Activated CD4-positive, alpha-beta T cell treated with anti-CD3 and anti-CD28 coated beads for 4 hours (primary cell): ENCODE data around the gene LIX1L.
"Not testable (repeated sequence)": the region's sequence is repeated elsewhere in the genome, so short reads cannot be mapped to it uniquely, and the experiment has no call there.

Experiments used
- DNase-seq, 2 donors: peaks; one replicate each; pipeline ENCODE4 v3.0.0-alpha.2; 2020

LIX1L gene

DNA sequence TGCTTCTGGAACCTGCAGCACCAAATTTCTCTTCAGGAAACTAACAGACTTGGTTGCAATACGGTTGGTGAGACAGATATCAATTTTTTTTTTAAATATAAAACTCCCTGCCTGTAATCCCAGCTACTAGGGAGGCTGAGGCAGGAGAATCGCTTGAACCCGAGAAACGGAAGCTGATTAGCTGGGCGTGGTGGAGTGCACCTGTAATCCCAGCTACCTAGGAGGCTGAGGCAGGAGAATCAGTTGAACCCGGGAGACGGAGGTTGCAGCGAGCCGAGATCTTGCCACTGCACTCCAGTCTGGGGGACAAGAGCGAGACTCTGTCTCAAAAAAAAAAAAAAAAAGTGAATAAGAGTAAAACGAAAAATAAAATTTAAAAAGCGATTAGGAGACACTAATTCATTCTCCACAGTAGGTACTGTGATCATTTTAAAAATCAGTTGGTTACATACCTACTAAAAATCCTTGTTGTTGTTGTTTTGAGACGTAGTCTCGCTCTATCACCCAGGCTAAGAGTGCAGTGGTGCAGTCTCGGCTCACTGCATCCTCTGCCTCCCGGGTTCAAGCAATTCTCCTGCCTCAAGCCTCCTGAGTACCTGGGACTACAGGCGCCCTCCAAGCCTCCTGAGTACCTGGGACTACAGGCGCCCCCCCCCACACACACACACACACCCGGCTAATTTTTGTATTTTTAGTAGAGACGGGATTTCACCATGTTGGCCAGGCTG lies 29.7 kb downstream of the LIX1L start:
- DNase-seq: no peak

DNA sequence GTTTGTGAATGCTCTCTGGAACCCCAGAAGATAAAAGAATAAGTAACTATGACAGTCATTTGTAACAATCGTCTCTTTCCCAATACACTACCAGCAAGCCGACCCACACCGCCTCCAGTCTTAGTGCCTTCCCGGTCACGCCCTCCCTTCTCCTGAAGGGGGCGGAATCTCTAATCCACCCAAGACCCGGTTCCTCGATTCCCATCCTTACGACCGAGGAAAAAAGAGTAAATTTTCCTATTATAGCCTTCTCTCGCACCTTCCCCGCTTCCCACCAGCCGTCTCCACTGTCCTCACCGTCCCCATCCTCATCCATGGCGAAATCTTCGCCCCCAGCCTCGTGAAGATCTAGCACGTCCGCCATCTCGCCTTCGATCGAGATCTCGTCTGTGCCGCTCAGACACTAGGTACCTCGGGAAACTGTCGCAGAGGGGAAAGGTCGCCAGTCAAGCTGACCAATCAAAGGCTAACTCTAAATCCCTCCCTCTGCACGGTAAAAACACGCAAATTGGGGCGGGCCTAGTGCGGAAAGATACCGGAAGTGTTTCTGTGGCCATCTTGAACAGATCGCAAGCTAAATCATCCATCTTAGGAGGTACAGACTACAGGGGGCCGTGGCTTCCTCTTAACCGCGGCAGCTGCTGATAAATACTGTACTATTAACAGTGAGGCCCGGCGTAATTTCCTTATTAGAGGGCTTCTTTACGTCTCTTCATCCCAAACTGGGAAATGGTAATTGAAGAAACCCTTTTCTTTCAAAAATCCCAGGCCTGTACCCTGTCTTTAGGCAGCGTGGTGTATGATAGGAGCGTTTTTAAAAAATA lies 30.5 kb downstream of the LIX1L start, which contains the start of gene RBM8A:
Gene RBM8A, minus strand, starts transcription at position 422 of the 824 bp plus-strand sequence. Its CDS starts 58 bp downstream, at position 364.
- DNase-seq: peak; percentile 92 to 94

DNA sequence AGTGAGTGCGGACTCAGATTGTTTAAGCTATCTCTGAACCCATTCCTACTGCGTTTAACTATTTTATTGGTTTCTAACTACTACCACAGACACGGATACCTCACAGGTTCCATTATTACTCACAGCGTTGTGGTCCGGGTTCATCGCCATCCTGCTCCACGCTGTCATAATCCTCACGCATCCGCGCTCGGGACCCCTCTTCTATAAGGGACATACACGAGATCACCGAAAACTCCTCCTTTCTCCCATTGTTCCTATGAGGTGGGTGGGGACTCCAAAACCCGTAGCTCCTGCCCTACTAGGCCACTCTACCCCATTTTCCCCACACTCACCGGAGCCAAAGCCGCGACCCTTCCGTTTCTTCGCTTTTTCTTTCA lies 31.1 kb downstream of the LIX1L start:
- peak; percentile 38 to 49 for DNase-seq

DNA sequence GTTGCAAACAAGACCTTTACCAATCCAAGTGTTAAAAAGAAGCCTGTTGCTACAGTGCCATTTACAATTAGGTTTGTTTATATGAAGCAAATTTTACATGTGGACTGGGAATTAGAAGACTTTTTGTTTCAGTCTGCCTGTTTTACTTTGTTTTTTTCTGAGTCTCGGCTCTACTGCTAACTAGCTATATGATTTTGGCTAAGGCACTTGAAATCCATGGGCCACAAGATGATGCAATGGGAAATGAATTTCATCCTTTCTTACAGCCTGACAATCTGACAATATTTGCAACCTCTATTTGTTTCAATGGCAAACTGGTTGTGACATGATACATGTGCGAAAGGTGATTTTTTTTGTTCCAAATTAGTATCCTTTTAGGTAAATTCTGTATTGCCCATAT lies 35.6 kb downstream of the LIX1L start:
- no peak for DNase-seq

DNA sequence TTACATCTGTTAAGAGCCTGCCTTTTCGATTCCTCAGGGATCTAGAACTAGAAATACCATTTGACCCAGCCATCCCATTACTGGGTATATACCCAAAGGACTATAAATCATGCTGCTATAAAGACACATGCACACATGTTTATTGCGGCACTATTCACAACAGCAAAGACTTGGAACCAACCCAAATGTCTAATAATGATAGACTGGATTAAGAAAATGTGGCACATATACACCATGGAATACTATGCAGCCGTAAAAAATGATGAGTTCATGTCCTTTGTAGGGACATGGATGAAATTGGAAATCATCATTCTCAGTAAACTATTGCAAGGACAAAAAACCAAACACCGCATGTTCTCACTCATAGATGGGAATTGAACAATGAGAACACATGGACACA lies 37.5 kb downstream of the LIX1L start:
- not testable (repeated sequence) for DNase-seq

DNA sequence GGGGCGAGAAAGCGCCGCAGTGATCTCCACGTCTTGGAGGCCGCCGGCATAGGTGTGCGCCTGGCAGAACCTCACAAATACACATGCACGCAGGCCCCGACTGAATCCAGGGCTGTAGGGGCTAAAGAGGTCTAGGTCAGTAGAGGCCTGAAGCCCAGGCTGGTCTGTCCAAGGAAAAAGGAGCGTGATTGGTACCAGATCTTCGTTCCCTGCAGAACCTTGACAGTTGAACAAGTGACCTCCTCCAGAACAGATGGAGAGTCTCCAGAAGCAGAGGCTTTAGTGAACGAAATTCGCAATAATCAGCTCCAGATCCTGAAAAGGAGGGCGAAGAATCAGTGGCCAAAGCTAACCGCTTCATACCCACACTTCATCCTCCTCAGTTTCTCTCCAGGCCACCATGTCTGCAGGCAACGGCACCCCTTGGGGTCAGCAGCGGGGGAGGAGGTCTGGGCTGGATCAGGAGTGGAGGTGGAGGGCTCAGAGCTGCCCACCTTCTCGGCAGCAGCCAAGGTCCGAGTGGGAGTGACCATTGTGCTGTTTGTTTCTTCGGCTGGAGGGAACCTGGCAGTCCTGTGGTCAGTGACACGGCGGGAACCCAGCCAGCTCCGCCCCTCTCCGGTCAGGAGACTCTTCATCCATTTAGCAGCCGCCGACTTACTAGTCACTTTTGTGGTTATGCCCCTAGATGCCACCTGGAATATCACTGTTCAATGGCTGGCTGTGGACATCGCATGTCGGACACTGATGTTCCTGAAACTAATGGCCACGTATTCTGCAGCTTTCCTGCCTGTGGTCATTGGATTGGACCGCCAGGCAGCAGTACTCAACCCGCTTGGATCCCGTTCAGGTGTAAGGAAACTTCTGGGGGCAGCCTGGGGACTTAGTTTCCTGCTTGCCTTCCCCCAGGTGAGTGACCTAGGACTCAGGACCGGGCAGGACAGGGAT lies 38.6 kb downstream of the LIX1L start:
- no peak for DNase-seq

DNA sequence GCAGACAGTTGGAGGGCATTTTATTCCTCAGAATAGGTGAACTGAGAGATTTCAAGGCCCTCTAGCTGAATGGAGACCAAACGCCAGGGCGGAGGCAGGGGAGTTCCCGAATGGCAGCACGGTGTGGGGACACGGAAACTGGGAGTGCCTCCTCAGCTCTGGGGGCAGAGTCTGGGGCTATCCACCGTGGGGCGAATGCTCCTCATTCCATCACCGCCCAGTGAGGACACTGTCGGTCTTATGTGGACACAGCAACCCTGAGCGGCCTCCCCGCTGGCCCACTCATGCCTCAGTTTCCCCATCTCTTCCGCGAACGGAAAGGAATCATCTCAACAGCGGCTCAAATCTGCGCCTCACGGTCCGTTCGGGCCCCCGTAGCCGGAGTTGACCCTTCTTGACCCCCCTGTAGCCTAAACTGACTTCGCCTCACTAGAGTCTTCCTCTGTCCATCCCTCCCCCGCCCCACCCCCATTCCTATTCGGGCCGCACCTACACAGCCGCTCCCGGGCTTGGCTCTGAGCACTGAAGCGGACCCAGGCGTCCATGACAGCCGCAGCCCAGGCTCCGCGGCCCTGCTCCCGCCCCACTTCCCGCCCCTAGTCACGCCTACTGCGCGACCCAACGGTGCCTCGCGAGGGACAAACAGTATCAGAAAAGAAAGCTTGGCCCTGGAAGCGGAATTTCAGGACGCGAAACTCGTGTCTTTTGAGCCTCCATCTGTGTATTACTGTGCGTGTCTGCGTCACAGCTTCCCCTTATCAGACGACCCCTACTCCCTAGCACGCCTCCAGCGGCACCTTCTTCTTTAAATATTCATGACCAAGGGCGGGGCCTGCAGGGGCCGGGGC lies 39.4 kb downstream of the LIX1L start, which contains the start of gene PEX11B:
Gene PEX11B, minus strand, starts transcription at position 574 of the 848 bp plus-strand sequence. Its CDS starts 29 bp downstream, at position 545.
- DNase-seq: peak; percentile 89 to 91

DNA sequence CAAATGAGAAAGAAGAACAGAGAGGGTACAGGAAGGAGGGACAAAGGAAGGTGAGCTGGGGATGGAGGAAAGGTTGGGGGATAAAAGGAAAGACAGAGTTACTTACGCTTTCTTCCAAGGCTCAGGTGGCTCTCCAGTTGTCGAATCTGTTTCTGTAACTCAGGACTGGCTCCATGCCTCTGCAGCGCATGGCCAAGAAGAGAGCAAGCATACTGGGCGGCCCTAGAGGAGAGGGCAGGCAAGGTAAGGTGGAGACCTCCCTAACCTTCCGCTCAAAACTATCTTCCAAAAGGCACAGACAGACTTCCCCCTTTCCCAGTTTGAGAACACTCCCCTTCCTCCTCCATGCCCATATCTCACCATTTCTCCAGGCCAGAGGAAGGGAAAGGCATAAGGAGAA lies 40.2 kb downstream of the LIX1L start:
- no peak for DNase-seq

DNA sequence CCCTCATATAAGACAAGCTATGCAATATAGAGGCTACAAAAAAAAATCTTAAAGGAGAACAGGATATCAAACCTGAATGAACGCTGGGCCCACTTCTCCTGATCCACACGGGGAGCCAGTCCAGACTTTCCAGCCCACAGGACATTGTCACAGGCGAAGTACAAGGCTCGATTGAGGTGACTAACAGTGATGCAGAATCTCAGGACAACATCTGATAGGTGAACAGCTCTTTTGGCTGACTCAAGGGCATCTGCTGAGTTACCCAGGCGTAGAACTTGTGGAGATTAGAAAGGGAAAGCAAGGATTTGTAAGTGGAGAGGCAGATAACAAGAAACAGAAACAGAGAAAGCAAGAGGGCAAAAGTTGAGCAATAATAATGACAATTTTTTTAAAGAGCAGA lies 41.1 kb downstream of the LIX1L start:
- no peak for DNase-seq

DNA sequence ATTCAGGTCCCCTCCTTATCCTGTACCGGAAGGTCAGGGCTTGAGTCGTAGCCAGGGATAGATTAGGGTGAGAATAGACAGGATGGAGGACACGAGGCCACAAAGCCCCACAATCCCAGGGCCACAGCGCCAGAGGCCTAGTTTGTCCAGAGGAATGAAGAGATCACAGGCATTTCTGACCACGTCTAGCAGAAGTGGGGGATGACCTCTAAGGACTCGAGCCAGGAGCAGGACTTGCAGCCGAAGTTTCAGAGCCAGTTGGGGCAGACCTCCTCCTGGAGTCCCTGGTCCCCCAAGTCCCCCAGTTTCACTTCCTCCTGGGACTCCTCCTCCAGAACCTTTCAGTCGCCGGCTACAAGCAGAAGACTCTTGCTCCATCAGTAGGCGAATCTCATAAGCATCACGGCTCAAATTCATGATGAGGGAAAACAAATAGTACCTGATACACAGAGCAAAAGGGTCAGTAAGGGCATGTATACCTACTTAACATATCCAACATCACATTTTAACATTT lies 45.6 kb downstream of the LIX1L start:
- DNase-seq: no peak

DNA sequence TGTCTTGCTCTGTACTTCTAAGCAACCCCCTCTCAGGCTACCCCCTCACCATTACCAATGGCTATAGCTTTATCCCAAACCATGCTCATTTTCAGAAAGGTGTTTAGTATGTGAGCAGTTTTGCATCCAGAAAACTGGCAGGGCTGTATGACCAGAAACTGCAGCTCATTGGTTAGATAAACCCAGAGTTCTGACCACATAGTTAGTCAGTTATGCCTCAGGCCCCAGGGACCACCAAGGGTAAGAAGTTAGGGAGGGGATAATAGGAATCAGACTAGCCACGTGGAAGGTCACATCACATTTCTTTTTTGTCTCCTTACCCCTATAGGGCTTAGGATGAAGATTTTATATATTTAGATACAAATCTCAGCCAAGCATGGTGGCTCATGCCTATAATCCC lies 49.2 kb downstream of the LIX1L start:
- no peak for DNase-seq

DNA sequence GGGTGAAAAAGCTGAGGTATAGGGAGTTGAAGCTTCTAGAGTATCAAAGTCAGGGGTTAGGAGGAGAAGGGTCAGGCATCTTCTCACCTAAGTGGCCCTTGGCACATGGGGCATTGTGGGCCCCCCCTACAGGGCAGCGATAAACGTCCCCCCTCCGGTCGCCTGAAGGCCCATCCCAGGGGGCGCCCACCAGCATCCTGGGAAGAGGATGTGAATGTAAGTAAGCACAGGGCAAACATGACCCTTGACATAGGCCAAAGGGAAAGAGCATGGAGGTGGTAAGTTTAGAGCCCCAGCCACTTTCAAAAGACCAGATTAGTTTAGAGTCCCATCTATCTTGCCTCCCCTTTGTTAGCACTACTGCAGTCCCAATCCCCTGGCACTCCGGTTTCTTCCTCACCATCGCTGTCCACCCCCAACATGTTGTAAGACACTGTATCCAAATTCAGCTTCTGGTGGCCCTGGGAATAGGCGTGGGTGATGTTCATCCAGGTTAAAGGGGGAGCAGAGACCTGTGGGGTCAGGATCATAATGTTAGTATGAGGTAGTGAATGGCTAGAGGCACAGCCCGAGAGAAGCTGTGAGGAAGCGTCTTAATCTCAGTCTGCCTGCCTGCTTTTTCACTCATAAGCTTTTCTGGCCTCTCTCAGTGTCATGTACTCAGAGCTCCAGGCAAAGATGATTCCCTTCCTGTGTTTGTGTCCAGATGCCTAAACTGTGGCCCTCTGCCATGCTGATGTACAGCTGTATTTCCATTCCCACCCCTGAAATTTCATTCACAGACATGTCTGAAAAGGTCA lies 50.7 kb downstream of the LIX1L start:
- no peak for DNase-seq

DNA sequence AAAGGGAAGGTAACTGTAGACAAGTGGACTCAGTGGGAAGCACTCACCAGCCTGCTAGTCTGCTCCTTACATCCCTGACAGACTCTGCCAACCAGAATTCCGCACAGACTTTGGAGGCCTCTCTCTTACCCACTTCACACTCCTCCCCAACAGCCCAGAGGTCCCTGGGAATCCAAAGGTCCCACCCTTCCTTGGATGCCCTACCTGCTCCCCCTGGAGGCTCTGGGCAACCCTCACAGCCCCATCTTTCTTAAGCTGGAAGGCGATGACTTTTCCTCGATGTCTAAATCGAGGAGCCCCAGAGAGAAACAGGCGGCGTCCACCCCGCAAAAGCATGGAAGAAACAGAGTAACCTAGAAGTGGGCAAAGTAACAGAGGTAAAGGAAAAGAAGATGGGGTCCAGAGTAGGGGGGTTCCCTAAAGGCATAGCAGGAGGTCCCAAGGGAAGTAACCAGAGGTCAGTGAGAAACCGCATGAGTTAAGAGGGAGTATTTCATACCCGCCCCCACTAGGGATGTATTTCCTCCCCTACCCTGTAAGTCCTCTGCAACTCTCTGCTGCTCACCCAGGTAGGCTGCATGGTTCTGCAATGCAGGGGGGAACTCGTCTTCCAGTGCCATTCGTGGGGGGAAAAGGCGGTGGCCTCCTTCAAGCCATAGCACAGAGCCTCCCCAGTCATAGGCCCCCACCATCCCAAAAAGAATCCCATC lies 56.4 kb downstream of the LIX1L start:
- no peak for DNase-seq

DNA sequence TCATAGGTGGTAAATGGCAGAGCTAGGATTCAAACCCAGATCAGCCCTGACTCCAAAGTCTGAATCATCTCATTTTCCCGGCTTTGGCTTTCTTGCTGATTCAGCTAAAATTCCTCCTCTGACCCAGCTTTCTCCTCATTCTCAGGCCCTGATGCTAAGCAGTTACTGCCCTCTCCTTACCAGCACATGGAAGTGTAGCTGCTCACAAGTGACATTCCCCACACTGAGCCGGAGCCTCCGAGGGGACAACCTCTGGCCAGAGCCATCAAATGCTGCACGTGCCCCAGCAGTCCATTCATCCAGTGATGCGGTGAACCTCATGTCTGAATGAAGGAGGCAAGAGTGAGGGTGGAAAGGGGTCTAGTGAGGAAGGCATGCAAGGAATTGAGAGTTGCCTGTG lies 59.1 kb downstream of the LIX1L start:
- DNase-seq: no peak

DNA sequence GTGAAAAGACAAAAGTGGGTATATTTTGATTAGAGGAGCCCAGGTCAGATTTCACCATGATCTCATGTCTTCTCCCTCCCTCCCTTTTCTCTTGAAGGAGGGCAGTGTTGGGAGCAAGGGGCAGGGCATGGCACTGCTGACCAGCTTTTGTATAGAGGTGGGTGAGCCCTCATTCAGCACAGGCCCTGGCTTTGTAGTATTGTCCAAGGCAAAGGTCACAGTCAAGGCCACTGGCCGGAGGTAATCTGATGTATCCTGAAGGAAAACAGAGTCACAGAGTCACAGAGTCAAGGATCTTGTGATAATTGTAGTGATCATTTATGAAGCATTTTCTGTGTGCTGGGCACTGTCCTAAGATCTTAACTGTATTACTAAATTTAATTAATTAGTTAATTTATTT lies 59.8 kb downstream of the LIX1L start:
- no peak for DNase-seq

DNA sequence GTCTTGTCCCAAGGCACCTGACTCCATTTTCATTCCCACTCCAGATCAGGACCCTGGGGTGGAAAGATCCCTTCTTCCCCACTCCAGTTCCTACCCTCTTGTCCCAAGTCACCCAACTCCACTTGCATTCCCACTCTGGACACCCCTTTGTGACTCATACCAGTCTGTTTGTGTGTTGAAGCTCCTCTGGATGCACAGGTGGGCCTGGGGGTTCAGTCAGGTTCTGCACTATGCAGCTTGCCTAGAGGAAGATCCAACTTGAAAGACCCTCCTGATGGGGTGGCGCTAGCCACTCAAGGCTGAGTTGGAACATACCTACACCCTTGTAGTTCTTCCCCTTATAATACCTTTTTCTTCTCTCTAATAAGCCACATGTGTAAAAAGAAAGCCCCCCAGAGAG lies 62.3 kb downstream of the LIX1L start:
- DNase-seq: no peak

DNA sequence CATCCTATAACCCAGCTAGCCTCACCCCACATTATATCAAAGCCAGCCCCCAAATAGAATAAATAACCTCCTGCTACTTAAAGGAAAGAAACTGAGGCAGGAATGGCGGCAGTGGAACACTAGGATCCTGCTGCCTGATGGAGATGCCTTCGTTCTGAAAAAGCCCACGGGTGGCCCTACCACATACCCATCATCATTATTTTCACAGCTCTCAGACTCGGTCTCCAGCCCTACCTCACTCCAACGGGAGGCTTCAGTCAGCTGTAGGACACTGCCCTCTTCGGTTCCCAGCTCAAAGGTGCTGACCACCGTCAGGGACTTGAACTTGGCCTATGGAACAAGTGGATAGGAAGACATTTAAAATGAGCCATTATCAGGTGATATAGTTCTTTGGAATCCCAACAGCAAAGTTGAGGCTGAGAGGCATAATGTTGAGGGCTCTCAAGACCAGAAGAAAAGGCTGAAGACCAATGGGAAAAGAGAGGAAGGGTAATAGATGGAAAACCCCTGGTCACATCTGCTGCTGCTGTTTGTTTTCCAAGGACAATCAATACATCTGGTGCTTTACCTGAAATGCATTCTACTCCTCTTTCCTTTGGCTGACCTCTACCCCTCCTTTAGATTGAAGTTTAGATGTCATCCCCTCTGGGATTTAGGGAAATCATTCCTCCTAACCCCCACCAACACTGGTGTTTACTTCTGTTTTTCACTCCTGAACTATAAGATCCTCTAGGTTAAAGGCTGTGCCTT lies 64.3 kb downstream of the LIX1L start:
- no peak for DNase-seq

DNA sequence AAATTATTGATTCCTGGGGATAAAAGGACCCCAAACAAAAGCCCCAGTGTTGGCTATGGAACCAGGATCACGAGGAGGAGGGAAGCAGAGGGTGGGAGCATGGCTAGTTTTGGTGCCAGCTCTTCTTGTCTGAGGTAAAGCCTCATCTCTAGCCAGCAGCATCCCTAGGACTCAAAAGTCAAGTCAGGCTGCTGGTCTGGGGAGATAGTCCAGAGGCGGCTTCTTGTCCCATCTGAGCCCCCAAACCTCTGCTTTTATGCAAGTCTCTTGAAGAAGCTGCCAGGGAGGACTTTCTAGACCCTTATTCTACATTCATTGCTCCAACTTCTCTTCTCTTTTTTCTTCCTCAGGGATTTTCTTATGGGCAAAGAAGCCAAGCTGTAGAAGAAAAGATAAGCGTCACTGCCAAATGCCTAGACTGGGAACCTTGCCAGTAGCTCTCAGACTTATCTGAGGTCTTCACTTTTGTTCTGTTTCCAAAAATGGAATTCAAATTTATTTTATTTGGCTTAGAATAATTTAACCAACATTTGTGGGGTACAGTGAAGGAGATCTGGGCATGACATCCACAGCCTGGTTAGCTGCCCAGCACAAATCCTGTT lies 65.2 kb downstream of the LIX1L start:
- DNase-seq: no peak
